ENCODE data around the gene DDT. TPM values are rescaled to one million over a fixed set of nuclear protein-coding genes. Genes with fewer than 3 reads are reported as not detected.
A peak's percentile ranks its signal among the peaks of the same experiment; 100 is the strongest.
"Not testable (repeated sequence)": the region's sequence is repeated elsewhere in the genome, so short reads cannot be mapped to it uniquely, and the experiment has no call there.

Gene DDT
- total RNA-seq, 1 donor from 2014 or later, result 68.6 TPM

GRCh38 chr22:23989583-23990244 lies 15.5 kb upstream of the DDT start:
- not testable (repeated sequence) for DNase-seq

- not testable (repeated sequence) for DNase-seq
These were observed 12.4 kb upstream of the DDT start for GRCh38 chr22:23986538-23987178.

- not testable (repeated sequence) for DNase-seq
These were observed 11.8 kb upstream of the DDT start for GRCh38 chr22:23986089-23986488.

- DNase-seq, result no peak
These were observed 10.2 kb upstream of the DDT start for GRCh38 chr22:23984430-23984829.

GRCh38 chr22:23980567-23980966 lies 6.3 kb upstream of the DDT start:
- not testable (repeated sequence) for DNase-seq

- not testable (repeated sequence) for DNase-seq
These were observed 5.5 kb upstream of the DDT start, which contains the start of gene GSTT2 for GRCh38 chr22:23979557-23980240. GSTT2 (plus strand) TSS chr22:23980134.

- not testable (repeated sequence) for DNase-seq
These were observed 3.1 kb upstream of the DDT start for GRCh38 chr22:23977304-23977703.

GRCh38 chr22:23974836-23975352 lies 653 bp upstream of the DDT start:
- not testable (repeated sequence) for DNase-seq

- not testable (repeated sequence) for DNase-seq
These were observed 2.3 kb downstream of the DDT start for GRCh38 chr22:23971927-23972326.

- DNase-seq, result no peak
These were observed 3.3 kb downstream of the DDT start for GRCh38 chr22:23970816-23971486.

GRCh38 chr22:23970201-23970641 lies 4.0 kb downstream of the DDT start:
- DNase-seq, result no peak

GRCh38 chr22:23969071-23969470 lies 5.2 kb downstream of the DDT start:
- no peak for DNase-seq

GRCh38 chr22:23966568-23966967 lies 7.7 kb downstream of the DDT start, which contains the start of gene DDTL:
DDTL (plus strand) TSS chr22:23966888; CDS start chr22:23966915, 27 bp downstream.
- not testable (repeated sequence) for DNase-seq

- DNase-seq, result not testable (repeated sequence)
These were observed 8.1 kb downstream of the DDT start for GRCh38 chr22:23966094-23966493.

GRCh38 chr22:23961084-23961771 lies 13.0 kb downstream of the DDT start, which contains the start of gene GSTT2B:
GSTT2B (minus strand) TSS chr22:23961195; CDS start chr22:23961131, 64 bp downstream.
- not testable (repeated sequence) for DNase-seq

GRCh38 chr22:23956301-23956900 lies 17.8 kb downstream of the DDT start:
- peak; percentile 49 for DNase-seq

GRCh38 chr22:23955886-23956285 lies 18.4 kb downstream of the DDT start:
- DNase-seq, result not testable (repeated sequence)

- DNase-seq, result not testable (repeated sequence)
These were observed 19.3 kb downstream of the DDT start for GRCh38 chr22:23954991-23955305.

- DNase-seq, result not testable (repeated sequence)
These were observed 19.8 kb downstream of the DDT start for GRCh38 chr22:23954193-23954990.

GRCh38 chr22:23953485-23953884 lies 20.8 kb downstream of the DDT start:
- DNase-seq, result not testable (repeated sequence)
